SW 1271 (cell line): Measurements from ENCODE around the gene MMP15.
"Not testable (repeated sequence)": the region's sequence is repeated elsewhere in the genome, so short reads cannot be mapped to it uniquely, and the experiment has no call there.

Source experiments
- DNase-seq, 2 experiments: peaks; one replicate each; lab custom pipeline; 2025; lab: John Stamatoyannopoulos, UW

MMP15 gene

DNA sequence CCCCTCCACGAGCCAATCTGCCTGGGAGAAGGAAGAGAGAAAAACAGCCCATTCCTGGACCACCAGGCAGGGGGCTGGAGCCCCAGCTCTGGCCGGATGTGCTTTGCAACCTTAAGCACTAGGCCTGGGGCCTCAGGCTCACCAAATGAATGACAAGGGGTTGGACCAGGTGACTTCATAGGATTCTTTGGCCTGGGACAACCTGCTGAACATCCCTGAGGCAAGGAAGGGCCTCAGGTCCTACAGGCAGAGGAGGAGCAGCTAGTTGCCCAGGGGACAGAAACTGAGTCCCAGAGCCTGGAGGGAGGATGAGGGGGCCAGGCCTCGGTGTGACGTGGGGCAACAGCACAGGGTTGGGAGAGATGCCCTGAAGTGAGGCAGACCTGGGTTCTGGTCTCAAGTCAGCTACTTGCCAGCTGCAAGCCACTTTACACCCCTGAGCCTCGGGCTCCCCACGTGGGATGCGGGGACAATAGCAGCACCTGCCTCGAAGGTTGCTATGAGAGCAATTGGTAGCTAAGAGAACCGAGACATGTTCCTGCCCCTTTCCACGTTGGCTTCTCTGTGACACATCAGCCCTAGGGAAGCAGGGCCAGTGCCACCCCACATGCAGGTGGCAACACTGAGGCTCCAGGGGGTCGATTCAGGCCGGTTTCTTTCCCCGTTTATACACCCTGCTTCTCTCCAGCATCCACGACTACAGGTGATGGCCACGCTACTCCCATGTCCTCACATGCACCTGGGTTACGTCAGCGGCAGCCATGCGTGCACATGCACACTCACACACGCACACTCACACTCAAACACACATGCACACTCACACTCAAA is 61.0 kb downstream of the MMP15 start:
- no peak for DNase-seq

DNA sequence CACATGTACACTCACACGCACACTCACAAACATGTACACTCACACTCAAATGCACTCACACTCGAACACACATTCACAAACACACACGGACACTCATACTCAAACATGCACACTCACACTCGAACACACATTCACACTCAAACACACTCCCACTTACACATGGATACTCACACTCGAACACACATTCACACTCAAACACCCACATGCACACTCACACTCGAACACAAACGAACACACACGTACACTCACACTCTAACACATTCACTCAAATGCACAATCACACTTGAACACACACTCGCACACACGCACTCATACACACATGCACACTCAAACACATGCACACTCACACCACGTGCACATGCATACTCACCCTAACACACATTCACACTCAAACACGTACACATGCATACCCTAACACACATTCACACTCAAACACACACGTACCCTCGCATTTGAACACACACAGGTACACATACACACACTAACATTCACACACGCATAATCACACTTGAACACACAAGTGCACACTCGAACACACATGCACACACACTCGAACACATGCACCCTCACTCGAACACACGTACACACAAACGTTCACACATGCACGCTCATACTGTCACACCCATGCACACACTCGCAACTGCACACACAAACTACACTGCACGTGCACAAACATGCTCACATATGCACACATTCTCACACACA is 61.8 kb downstream of the MMP15 start:
- no peak for DNase-seq

DNA sequence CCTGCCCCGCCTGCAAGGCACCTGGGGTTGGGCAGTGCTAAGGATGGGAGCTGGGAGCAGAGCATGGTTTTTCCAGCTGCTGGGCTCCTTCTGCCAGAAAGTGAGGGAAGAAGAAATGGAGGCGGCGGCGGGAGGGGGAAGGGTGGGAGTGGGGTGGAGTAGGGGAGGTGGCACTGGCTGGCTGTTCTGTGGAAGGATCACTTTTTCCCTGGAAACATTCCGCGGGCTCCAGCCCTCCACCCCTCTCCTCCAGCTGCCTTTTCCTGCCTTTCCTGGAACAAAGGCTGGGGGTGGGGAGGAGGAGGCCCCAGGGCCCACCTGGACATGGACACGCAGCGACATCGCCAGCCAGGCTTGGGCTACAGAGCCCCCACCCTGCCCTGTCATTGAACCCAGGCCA is 62.5 kb downstream of the MMP15 start:
- no peak for DNase-seq

DNA sequence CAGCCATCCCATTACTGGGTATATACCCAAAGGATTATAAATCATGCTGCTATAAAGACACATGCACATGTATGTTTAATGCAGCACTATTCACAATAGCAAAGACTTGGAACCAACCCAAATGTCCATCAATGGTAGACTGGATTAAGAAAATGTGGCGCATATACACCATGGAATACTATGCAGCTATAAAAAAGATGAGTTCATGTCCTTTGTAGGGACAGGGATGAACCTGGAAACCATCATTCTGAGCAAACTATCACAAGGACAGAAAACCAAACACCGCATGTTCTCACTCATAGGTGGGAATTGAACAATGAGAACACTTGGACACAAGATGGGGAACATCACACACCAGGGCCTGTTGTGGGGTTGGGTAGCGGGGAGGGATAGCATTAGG is 64.8 kb downstream of the MMP15 start:
- not testable (repeated sequence) for DNase-seq

DNA sequence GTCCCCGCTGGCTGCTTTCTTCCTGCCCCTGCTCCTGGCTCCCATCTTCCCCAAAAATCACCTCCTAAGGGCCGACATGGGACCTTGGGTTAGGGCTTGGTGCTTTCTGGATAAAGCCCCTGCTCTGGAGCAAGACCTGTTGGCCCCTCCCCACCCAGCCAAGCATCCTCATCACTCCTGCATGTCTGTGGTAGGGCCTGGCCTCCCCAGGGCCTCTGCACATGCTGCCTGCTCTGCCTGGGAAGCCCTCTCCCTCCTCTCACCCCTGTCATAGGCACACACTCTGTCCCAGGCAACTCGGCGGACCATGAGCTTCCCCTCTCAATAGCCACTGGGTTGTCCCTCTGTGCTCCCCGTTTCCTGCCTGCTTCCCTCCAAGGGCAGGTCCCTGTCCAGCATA is 68.5 kb downstream of the MMP15 start:
- no peak for DNase-seq

DNA sequence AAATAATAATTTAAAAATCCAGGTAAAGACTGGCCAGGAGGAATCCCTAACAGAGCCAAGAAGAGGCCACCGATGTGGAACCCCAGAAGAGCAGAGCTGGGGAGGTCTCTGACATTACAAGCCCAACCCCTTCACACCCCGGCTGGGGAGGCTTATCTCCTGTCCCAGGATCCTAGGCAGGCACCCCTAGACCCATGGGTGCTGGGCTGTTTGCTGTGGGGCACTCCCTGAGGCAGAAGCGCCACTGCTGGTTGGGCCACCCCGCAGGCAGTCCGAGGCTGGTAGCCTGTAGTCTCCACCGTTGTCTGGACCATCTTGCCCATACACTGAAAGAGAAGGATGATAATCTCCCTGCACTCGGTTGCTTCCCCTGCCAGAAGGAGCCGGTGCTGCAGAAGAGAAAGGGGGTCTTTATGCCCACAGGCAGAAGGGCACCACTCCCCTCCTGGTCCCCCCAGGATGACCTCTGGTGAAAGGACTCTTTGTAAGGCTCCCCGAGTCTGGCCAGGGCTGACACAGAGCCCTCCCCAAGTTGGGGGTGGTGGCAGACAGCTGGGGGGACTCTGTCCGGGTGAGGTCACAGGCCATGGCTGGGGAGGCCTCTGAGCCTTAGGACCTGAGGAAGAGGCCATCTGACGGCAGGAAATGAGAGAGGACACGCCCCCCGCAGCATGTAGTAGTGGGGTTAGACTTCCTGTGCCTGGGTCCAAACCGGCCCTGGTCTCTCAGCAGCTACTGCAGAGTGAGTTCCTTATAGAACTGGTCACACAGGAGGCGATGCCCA is 69.4 kb downstream of the MMP15 start:
- DNase-seq, result no peak

DNA sequence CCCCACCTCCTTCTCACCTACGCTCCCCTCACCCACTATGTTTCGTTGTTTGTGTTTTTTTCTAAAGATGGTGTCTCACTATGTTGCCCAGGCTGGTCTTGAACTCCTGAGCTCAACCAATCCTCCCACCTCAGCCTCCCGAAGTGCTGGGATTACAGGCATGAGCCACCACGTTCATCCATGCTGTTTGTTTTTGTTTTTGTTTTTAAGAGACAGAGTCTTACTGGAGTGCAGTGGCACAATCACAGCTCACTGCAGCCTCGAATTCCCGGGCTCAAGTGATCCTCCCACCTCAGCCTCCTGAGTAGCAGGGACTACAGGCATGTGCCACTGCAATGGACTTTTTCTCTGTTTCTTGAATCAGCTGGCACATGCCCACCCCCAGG is 70.0 kb downstream of the MMP15 start:
- not testable (repeated sequence) for DNase-seq

DNA sequence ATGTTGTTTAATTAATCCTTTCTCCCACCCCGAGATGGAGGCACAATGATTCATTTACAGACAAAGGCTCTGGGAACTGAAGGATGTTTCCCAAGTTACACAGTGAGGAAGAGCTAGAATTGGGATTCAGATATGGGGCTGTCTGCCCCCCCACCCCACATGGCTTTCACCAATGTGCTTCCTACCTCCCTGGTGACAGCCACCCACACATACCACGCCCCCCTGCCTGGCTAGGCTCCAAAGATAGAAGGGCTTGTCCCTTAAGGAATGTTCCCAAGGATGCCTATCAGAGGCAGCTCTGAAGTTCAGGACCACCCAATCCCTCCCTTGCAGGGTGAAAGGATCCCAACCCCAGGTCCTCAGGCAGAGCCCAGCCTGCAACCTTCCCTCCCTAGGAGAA is 70.7 kb downstream of the MMP15 start:
- no peak for DNase-seq
